CD4-positive, alpha-beta T cell treated with Interleukin-17A for 4 hours (primary cell): ENCODE measurements around the gene ZBTB16.

Experiments used
- DNase-seq: peaks from one replicate; pipeline ENCODE4 v3.0.0-alpha.2; 2020; ENCODE audit warnings: mixed read lengths

The ZBTB16 gene

GRCh38 chr11:114171257-114172054, 111.9 kb downstream of the ZBTB16 start:
- no peak for DNase-seq

GRCh38 chr11:114172055-114172861, 112.7 kb downstream of the ZBTB16 start:
- peak; percentile 42 for DNase-seq

GRCh38 chr11:114172871-114173444, 113.4 kb downstream of the ZBTB16 start:
- peak; percentile 44 for DNase-seq

- DNase-seq: no peak
These were observed 114.3 kb downstream of the ZBTB16 start for GRCh38 chr11:114173843-114174242.

- DNase-seq: no peak
These were observed 115.4 kb downstream of the ZBTB16 start for GRCh38 chr11:114174712-114175495.

DNA sequence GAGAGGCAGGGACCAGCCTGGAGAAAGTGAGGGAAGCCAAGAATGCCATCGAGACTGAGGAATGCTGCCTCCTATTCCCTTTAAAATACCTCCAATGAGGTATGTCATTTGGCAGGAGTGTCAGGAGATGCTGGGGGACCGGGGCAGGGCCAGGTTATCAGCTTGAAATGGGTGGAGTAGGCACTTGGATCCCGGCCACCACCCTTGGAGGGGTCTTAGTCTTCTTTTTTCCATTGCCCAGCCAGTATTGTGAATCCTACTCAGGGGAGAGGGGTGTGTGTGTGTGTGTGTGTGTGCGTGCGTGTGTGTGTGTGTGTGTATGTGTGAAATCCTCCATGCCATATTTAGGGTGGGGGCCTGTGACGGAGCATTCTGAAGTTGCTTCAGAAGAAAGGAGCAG, 116.2 kb downstream of the ZBTB16 start:
- DNase-seq: no peak

GRCh38 chr11:114176321-114176720, 116.8 kb downstream of the ZBTB16 start:
- DNase-seq: no peak

GRCh38 chr11:114178656-114179055, 119.1 kb downstream of the ZBTB16 start:
- no peak for DNase-seq

GRCh38 chr11:114179234-114179941, 119.9 kb downstream of the ZBTB16 start:
- no peak for DNase-seq

GRCh38 chr11:114180301-114181055, 121.0 kb downstream of the ZBTB16 start:
- peak; percentile 57 for DNase-seq

- no peak for DNase-seq
These were observed 121.7 kb downstream of the ZBTB16 start for GRCh38 chr11:114181195-114181594.

- DNase-seq: no peak
These were observed 122.2 kb downstream of the ZBTB16 start for GRCh38 chr11:114181752-114182151.

- no peak for DNase-seq
These were observed 123.0 kb downstream of the ZBTB16 start for GRCh38 chr11:114182471-114183043.

GRCh38 chr11:114183044-114183511, 123.6 kb downstream of the ZBTB16 start:
- peak; percentile 81 for DNase-seq

DNA sequence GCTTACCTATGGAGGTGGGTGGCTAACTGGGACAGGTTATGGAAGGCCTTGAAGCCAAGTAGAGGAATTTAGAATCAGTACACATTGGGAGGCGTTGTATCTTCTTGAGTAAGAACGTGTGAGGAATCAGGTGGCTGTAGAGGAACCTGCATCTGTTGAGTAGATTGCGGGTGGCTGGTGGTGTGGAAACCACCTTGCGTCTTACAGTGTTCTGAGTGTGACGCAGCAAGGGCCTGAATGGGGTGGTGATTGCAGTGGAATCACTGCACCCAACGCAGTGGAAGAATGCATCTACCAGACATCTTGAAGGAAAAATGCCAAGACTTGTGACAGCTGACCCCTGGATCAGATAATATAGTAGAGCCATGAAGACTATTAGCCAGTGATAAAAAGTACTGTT, 125.9 kb downstream of the ZBTB16 start:
- DNase-seq: no peak

GRCh38 chr11:114187173-114187572, 127.7 kb downstream of the ZBTB16 start:
- no peak for DNase-seq

DNA sequence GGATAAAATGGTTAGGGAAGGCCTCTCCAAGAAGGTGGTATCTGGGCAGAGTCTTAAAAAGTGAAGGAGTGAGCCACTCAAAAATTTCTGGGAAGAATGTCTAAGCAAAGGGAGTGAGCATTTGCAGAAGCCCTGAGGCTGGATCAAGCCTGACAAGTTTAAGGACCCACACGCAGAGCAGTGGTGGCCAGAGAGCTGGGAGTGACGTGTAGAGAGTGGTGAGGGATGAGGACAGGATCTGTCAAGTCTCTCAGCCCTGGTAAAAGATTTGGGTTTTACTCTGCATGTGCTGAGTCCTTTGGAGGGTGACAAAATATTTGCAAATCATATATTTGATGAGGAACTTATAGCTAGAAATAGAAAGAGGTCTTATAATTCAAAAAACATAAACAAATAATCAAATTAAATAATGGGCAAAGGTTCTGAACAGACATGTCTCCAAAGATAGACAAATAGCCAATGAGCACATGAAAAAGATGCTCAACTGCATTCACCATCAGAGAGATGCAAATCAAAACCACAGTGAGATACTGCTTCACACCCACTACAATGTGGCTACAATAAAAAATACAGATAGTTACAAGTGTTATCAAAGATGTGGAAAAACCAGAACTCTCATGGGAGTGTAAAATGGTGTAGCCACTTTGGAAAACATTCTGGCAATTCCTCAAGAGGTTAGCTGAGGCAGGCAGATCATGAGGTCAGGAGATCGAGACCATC, 129.5 kb downstream of the ZBTB16 start:
- DNase-seq: no peak

GRCh38 chr11:114190630-114191029, 131.1 kb downstream of the ZBTB16 start:
- DNase-seq: no peak

DNA sequence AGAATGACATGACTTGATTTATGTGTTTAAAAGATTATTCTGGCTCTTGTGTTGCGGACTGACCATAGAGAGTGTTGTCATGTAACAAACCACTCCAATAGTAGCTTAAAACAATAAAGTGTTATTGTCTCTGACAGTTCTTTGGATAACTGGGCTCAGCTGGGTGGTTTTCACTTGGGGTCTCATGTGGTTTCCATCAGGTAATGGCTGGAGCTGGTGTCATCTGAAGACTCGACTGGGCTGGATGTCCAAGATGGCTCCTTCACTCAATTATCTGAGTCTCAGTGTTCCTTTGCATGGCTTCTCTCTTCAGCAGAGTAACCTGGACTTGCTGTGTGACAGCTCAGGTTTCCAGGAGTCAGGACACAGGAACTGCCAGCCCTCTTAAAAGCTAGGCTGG, 132.4 kb downstream of the ZBTB16 start:
- no peak for DNase-seq

DNA sequence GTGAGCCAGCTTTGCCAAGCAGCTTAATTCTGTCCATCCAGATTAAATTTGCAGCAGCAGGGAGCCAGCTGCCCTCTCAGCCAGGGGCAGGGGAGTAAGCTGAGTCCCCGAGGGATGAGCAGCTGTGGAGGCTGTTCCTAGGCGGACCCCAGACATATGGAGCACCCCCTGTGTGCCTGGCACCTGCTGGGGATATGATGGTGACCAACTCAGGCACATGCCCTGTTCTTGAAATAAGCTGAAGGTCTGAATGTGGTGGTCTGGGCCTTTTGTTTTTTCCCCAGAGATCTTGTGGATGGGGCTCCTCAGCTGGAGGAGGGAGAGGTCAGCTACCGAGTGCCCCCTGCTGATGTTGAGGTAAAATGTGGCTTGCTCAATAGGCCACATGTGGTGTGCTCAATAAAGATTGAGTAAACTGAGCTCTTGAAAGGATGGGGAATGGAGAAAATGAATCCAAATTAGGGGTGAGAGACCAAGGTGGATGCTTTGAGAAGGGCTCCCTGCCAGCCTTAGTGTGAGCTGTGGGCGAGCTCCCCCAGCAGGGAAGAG, 133.4 kb downstream of the ZBTB16 start:
- no peak for DNase-seq
